Ascending aorta (tissue), 2 donors: ENCODE measurements around the gene SUSD5. TPM values are rescaled to one million over a fixed set of nuclear protein-coding genes. Genes with fewer than 3 reads are reported as not detected.

ENCODE experiments used
- DNase-seq, 2 donors: peaks; one replicate each; pipeline ENCODE4 v3.0.0-alpha.2; 2019; ENCODE audit warnings: low spot score in 2 of 2
- H3K27ac ChIP-seq, 2 donors: fragments of 200-600 bp; sonication (generic); one replicate each; pipeline ENCODE4 v1.5.1; 2016 to 2017; ENCODE audit warnings: mild to moderate bottlenecking in 1 of 2
- H3K27me3 ChIP-seq: fragments of 200-600 bp; sonication (generic); one replicate; pipeline ENCODE4 v1.5.1; 2017
- H3K36me3 ChIP-seq, 2 donors: fragments of 200-600 bp; sonication (generic); one replicate each; pipeline ENCODE4 v1.5.1; 2016
- H3K4me1 ChIP-seq, 2 donors: fragments of 200-600 bp; sonication (generic); one replicate each; pipeline ENCODE4 v1.5.1; 2016 to 2017; ENCODE audit warnings: mild to moderate bottlenecking in 1 of 2
- H3K4me3 ChIP-seq, 2 donors: fragments of 200-600 bp; sonication (generic); one replicate each; pipeline ENCODE4 v1.5.1; 2016 to 2017; ENCODE audit warnings: mild to moderate bottlenecking in 1 of 2
- H3K9me3 ChIP-seq, 2 donors: fragments of 200-600 bp; sonication (generic); one replicate each; pipeline ENCODE4 v1.5.1; 2016
- CTCF ChIP-seq, 3 experiments: fragments of 200-600 bp in 2 of 3; fragments of 450-650 bp in 1 of 3; sonication (generic) in 2 of 3; IDR thresholded peaks; one replicate each; pipeline ENCODE4 v1.5.1; 2016 to 2019; ENCODE audit warnings: antibody characterized with exemption in 3 of 3, mild to moderate bottlenecking in 1 of 3, moderate library complexity in 1 of 3
- intact Hi-C: fragments of 100-400 bp; cut with DNase I; formaldehyde crosslinking; loops from one replicate; pipeline ENCODE4 v1.15.1; 2023
- total RNA-seq: library from RNA; depleted of rRNA; stranded (reverse); fragments of >200 nt; gene quantifications from one replicate; pipeline ENCODE4 v1.1.0, GENCODE V29; 2016

SUSD5 gene
- total RNA-seq, 1 donor from 2014 or later: 68.0 TPM

- no peaks in the 10 kb centered on the region for H3K4me1 ChIP-seq
- H3K36me3 ChIP-seq: no peaks in the 10 kb centered on the region
- H3K4me3 ChIP-seq: no peak overlapping the region
- H3K27me3 ChIP-seq: no peaks in the 10 kb centered on the region
- no peak overlapping the region for H3K27ac ChIP-seq
- no peak for DNase-seq
- no peak for TF ChIP-seq CTCF (IDR thresholded peaks at IDR 0.05)
- intact Hi-C loops: no loop called here
- no peaks in the 10 kb centered on the region for H3K9me3 ChIP-seq
Observed at GRCh38 chr3:33231756-33232465, 13.3 kb upstream of the SUSD5 start.

GRCh38 chr3:33229947-33230346 lies 11.3 kb upstream of the SUSD5 start:
- Histone ChIP-seq H3K4me1 (no peaks in the 10 kb centered on the region), H3K9me3 (no peaks in the 10 kb centered on the region), H3K36me3 (no peaks in the 10 kb centered on the region), H3K27ac (no peak overlapping the region), H3K27me3 (no peaks in the 10 kb centered on the region), H3K4me3 (no peak overlapping the region)
- intact Hi-C loops: no loop called here
- TF ChIP-seq CTCF (IDR thresholded peaks at IDR 0.05): no peak
- no peak for DNase-seq

GRCh38 chr3:33229066-33229465 lies 10.5 kb upstream of the SUSD5 start:
- intact Hi-C loops: no loop called here
- Histone ChIP-seq H3K4me1 (no peaks in the 10 kb centered on the region), H3K27ac (no peak overlapping the region), H3K27me3 (no peaks in the 10 kb centered on the region), H3K9me3 (no peaks in the 10 kb centered on the region), H3K4me3 (no peak overlapping the region), H3K36me3 (no peaks in the 10 kb centered on the region)
- TF ChIP-seq CTCF (IDR thresholded peaks at IDR 0.05): no peak
- no peak for DNase-seq

- no peak for TF ChIP-seq CTCF (IDR thresholded peaks at IDR 0.05)
Observed at GRCh38 chr3:33221241-33221640, 2.6 kb upstream of the SUSD5 start.

GRCh38 chr3:33219175-33219487 lies 521 bp upstream of the SUSD5 start:
- Histone ChIP-seq H3K36me3 (no peaks in the 10 kb centered on the region), H3K27me3 (no peaks in the 10 kb centered on the region), H3K4me3 (peak overlapping the region; percentile 77 to 79), H3K4me1 (peaks cover 0 to 7% of the 10 kb centered on the region in 2 donors), H3K9me3 (no peaks in the 10 kb centered on the region), H3K27ac (peak overlapping the region; percentile 89 to 90)
- intact Hi-C loops: loop anchor here (2.0 to 10.0 kb wide), 4 partner anchors 56 to 153 kb away; partner anchors contain the start of gene FBXL2
- no peak for TF ChIP-seq CTCF (IDR thresholded peaks at IDR 0.05)
- no peak for DNase-seq

More at GRCh38 chr3:33221241-33221640, 2.6 kb upstream of the SUSD5 start:
- Histone ChIP-seq H3K27ac (no peak overlapping the region), H3K4me3 (no peak overlapping the region), H3K9me3 (no peaks in the 10 kb centered on the region), H3K27me3 (no peaks in the 10 kb centered on the region), H3K4me1 (peaks cover 0 to 2% of the 10 kb centered on the region in 2 donors), H3K36me3 (no peaks in the 10 kb centered on the region)
- intact Hi-C loops: no loop called here
- DNase-seq: no peak
